Measurements from ENCODE around the gene TSPAN18.

The TSPAN18 gene

DNA sequence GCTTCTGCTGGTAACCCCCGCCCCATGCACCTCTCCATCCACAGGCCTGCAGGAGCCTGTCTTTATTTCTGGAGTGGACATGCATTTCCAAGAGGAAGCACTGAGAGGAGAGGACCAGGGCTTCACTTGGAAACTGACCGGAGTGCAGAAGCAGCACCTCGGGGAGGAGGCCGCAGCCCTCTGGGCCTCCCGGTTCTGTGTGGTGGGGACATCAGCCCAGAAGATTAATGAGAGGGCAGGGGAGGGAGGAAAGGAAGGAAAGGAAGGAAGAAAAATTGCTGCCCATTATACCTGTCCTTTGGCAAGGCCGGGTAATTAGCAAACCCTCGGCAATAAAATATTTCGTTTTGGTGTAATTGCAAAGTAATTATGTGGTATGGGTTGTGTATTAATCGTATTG is 126.9 kb downstream of the TSPAN18 start:
- H4K12ac ChIP-seq (ENCODE audit: low read depth, low read length) = no peak overlapping the region
- no peaks in the 10 kb centered on the region for H3K79me1 ChIP-seq (ENCODE audit: low read length)
- H2BK120ac ChIP-seq (ENCODE audit: insufficient read depth, low read length, poor library complexity) = no peak overlapping the region
- H2AK5ac ChIP-seq (ENCODE audit: low read length) = no peak overlapping the region
- no peak overlapping the region for H2BK12ac ChIP-seq (ENCODE audit: low read length)
- WGBS (ENCODE audit: extremely low coverage, insufficient coverage, insufficient read length) = 100% methylated on average over 1 of the region's 9 CpGs
- no peak overlapping the region for H3K14ac ChIP-seq (ENCODE audit: low read length)
- no peak overlapping the region for H3K4me3 ChIP-seq (ENCODE audit: low read depth, low read length)
- no peaks in the 10 kb centered on the region for H3K36me3 ChIP-seq (ENCODE audit: control insufficient read depth in 1 of 2, insufficient read depth in 2 of 2, low read length in 2 of 2)
- H4K8ac ChIP-seq (ENCODE audit: low read depth, low read length) = no peak overlapping the region
- H3K9me3 ChIP-seq (ENCODE audit: insufficient read depth, low read depth, low read length) = no peaks in the 10 kb centered on the region
- peaks cover 4 to 6% of the 10 kb centered on the region in 2 experiments for H3K4me1 ChIP-seq (ENCODE audit: control insufficient read depth in 1 of 2, insufficient read depth in 2 of 2, low read length in 2 of 2)
- H2BK5ac ChIP-seq (ENCODE audit: low read depth, low read length, poor library complexity) = no peak overlapping the region
- no peak overlapping the region for H3K18ac ChIP-seq (ENCODE audit: low read length)
- H3K4ac ChIP-seq (ENCODE audit: low read depth, low read length) = no peak overlapping the region
- H3K79me2 ChIP-seq (ENCODE audit: control insufficient read depth, insufficient read depth, low read length, poor library complexity) = no peaks in the 10 kb centered on the region
- H3K27ac ChIP-seq (ENCODE audit: low read depth, low read length) = no peak overlapping the region
- H2AFZ ChIP-seq (ENCODE audit: insufficient read depth, low read length, poor library complexity) = no peak overlapping the region
- no peak overlapping the region for H3K9ac ChIP-seq (ENCODE audit: low read length)
- H4K91ac ChIP-seq (ENCODE audit: low read depth, low read length) = no peak overlapping the region
- no peak overlapping the region for H3K4me2 ChIP-seq (ENCODE audit: low read length)
- no peak overlapping the region for H3K23ac ChIP-seq (ENCODE audit: low read length)
- DNase-seq = no peak
- no peaks in the 10 kb centered on the region for H3K27me3 ChIP-seq (ENCODE audit: insufficient read depth, low read length)

DNA sequence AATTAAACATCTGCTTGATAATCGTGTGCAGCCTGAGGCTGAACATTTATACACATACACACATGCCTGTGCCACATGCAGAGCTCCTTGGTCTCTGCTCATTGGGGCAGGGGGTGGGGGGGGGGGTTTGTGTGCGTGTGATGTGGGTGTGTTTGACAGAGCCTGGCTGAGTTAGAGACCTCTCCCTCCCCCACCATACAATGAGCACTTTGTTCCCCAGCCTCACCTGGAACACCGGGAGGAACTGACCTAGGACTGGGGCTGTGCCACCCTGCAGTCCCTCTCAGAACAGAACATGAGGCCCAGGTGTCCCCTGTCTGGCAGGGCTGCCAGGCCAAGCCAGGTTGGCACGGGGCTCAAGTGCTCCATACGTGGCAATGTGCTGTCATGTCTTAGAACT is 127.3 kb downstream of the TSPAN18 start:
- H4K12ac ChIP-seq (ENCODE audit: low read depth, low read length) = no peak overlapping the region
- no peak overlapping the region for H2BK120ac ChIP-seq (ENCODE audit: insufficient read depth, low read length, poor library complexity)
- H3K4me2 ChIP-seq (ENCODE audit: low read length) = no peak overlapping the region
- no peak overlapping the region for H3K14ac ChIP-seq (ENCODE audit: low read length)
- no peak overlapping the region for H2AK5ac ChIP-seq (ENCODE audit: low read length)
- H3K23ac ChIP-seq (ENCODE audit: low read length) = no peak overlapping the region
- no peaks in the 10 kb centered on the region for H3K36me3 ChIP-seq (ENCODE audit: control insufficient read depth in 1 of 2, insufficient read depth in 2 of 2, low read length in 2 of 2)
- no CpG with 5 or more reads among the region's 5 CpGs for WGBS (ENCODE audit: extremely low coverage, insufficient coverage, insufficient read length)
- H3K27me3 ChIP-seq (ENCODE audit: insufficient read depth, low read length) = no peaks in the 10 kb centered on the region
- H2BK5ac ChIP-seq (ENCODE audit: low read depth, low read length, poor library complexity) = no peak overlapping the region
- no peak overlapping the region for H2AFZ ChIP-seq (ENCODE audit: insufficient read depth, low read length, poor library complexity)
- no peak overlapping the region for H3K18ac ChIP-seq (ENCODE audit: low read length)
- peaks cover 4 to 6% of the 10 kb centered on the region in 2 experiments for H3K4me1 ChIP-seq (ENCODE audit: control insufficient read depth in 1 of 2, insufficient read depth in 2 of 2, low read length in 2 of 2)
- no peak overlapping the region for H3K27ac ChIP-seq (ENCODE audit: low read depth, low read length)
- H4K91ac ChIP-seq (ENCODE audit: low read depth, low read length) = no peak overlapping the region
- no peak overlapping the region for H3K4ac ChIP-seq (ENCODE audit: low read depth, low read length)
- no peak overlapping the region for H2BK12ac ChIP-seq (ENCODE audit: low read length)
- no peak overlapping the region for H3K9ac ChIP-seq (ENCODE audit: low read length)
- H4K8ac ChIP-seq (ENCODE audit: low read depth, low read length) = no peak overlapping the region
- no peak overlapping the region for H3K4me3 ChIP-seq (ENCODE audit: low read depth, low read length)
- no peaks in the 10 kb centered on the region for H3K9me3 ChIP-seq (ENCODE audit: insufficient read depth, low read depth, low read length)
- no peak for DNase-seq
- no peaks in the 10 kb centered on the region for H3K79me2 ChIP-seq (ENCODE audit: control insufficient read depth, insufficient read depth, low read length, poor library complexity)
- H3K79me1 ChIP-seq (ENCODE audit: low read length) = no peaks in the 10 kb centered on the region

DNA sequence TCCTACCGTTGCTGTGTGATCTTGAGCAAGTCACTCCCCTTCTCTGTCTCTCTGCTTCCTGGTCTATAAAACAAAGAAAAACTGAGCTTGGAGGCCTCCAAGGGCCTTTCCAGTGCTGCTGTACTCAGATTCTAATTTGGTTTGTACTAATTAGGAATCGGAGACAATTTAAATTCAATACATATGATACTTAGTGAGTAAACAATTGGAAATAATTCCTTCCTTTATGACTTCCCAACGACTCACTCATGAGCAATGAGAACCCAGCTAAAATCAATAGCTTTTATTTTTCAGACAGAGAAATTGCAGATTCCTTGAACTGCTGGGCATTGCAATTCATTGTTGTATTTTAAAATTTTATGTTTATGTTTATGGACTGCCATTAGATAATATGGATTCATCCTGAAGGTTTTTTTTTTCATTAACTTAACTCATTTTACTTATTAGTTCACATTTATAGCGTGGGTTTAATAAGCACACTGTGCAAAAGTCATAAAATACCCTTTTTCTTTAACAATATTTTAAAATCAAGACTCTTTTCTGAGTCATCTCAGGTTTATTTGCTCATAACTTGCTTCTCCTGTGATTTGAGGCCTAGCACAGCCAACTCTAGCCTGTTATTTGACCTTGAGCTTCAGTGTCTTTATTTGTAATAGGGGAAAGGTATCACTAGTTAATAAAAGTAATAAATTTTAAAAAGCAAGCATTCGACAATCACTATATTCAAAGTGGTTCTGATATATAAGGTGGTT is 128.2 kb downstream of the TSPAN18 start:
- H3K23ac ChIP-seq (ENCODE audit: low read length) = no peak overlapping the region
- no peak overlapping the region for H3K18ac ChIP-seq (ENCODE audit: low read length)
- H3K14ac ChIP-seq (ENCODE audit: low read length) = no peak overlapping the region
- no peak overlapping the region for H3K4ac ChIP-seq (ENCODE audit: low read depth, low read length)
- H3K79me2 ChIP-seq (ENCODE audit: control insufficient read depth, insufficient read depth, low read length, poor library complexity) = no peaks in the 10 kb centered on the region
- no peak overlapping the region for H3K4me2 ChIP-seq (ENCODE audit: low read length)
- no peak overlapping the region for H2AFZ ChIP-seq (ENCODE audit: insufficient read depth, low read length, poor library complexity)
- no CpG with 5 or more reads among the region's 5 CpGs for WGBS (ENCODE audit: extremely low coverage, insufficient coverage, insufficient read length)
- H2BK120ac ChIP-seq (ENCODE audit: insufficient read depth, low read length, poor library complexity) = no peak overlapping the region
- H3K27me3 ChIP-seq (ENCODE audit: insufficient read depth, low read length) = no peaks in the 10 kb centered on the region
- H4K12ac ChIP-seq (ENCODE audit: low read depth, low read length) = no peak overlapping the region
- H3K36me3 ChIP-seq (ENCODE audit: control insufficient read depth in 1 of 2, insufficient read depth in 2 of 2, low read length in 2 of 2) = no peaks in the 10 kb centered on the region
- H4K8ac ChIP-seq (ENCODE audit: low read depth, low read length) = no peak overlapping the region
- H3K9ac ChIP-seq (ENCODE audit: low read length) = no peak overlapping the region
- peaks cover 4 to 6% of the 10 kb centered on the region in 2 experiments for H3K4me1 ChIP-seq (ENCODE audit: control insufficient read depth in 1 of 2, insufficient read depth in 2 of 2, low read length in 2 of 2)
- H3K9me3 ChIP-seq (ENCODE audit: insufficient read depth, low read depth, low read length) = no peaks in the 10 kb centered on the region
- DNase-seq = no peak
- H3K4me3 ChIP-seq (ENCODE audit: low read depth, low read length) = no peak overlapping the region
- no peak overlapping the region for H2AK5ac ChIP-seq (ENCODE audit: low read length)
- no peaks in the 10 kb centered on the region for H3K79me1 ChIP-seq (ENCODE audit: low read length)
- H3K27ac ChIP-seq (ENCODE audit: low read depth, low read length) = no peak overlapping the region
- H2BK12ac ChIP-seq (ENCODE audit: low read length) = no peak overlapping the region
- H4K91ac ChIP-seq (ENCODE audit: low read depth, low read length) = no peak overlapping the region
- H2BK5ac ChIP-seq (ENCODE audit: low read depth, low read length, poor library complexity) = no peak overlapping the region

DNA sequence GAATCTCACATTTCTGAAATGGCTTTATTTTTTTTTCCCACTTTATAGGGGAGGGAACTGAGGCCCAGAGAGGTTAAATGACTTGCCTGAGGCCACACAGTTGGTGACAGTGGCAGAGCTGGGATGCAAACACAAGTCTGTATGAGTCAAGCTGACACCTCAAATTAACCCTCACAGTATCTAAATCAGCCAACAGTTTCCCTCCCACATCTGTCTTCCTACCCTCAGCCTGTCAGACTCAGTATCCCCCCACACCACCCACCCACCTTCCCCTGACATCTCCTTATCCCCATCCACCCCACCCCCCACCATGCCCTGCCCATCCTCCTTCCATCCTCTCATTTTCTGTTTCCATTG is 128.7 kb downstream of the TSPAN18 start:
- H2AK5ac ChIP-seq (ENCODE audit: low read length) = no peak overlapping the region
- no peaks in the 10 kb centered on the region for H3K36me3 ChIP-seq (ENCODE audit: control insufficient read depth in 1 of 2, insufficient read depth in 2 of 2, low read length in 2 of 2)
- no peak overlapping the region for H2AFZ ChIP-seq (ENCODE audit: insufficient read depth, low read length, poor library complexity)
- no peak overlapping the region for H3K14ac ChIP-seq (ENCODE audit: low read length)
- H2BK120ac ChIP-seq (ENCODE audit: insufficient read depth, low read length, poor library complexity) = no peak overlapping the region
- no peak overlapping the region for H3K4ac ChIP-seq (ENCODE audit: low read depth, low read length)
- no peak overlapping the region for H2BK5ac ChIP-seq (ENCODE audit: low read depth, low read length, poor library complexity)
- H3K18ac ChIP-seq (ENCODE audit: low read length) = no peak overlapping the region
- no peaks in the 10 kb centered on the region for H3K27me3 ChIP-seq (ENCODE audit: insufficient read depth, low read length)
- no peak overlapping the region for H3K27ac ChIP-seq (ENCODE audit: low read depth, low read length)
- H3K23ac ChIP-seq (ENCODE audit: low read length) = no peak overlapping the region
- H3K79me1 ChIP-seq (ENCODE audit: low read length) = no peaks in the 10 kb centered on the region
- peaks cover 4 to 6% of the 10 kb centered on the region in 2 experiments for H3K4me1 ChIP-seq (ENCODE audit: control insufficient read depth in 1 of 2, insufficient read depth in 2 of 2, low read length in 2 of 2)
- H4K91ac ChIP-seq (ENCODE audit: low read depth, low read length) = no peak overlapping the region
- H3K9ac ChIP-seq (ENCODE audit: low read length) = no peak overlapping the region
- no peak overlapping the region for H3K4me2 ChIP-seq (ENCODE audit: low read length)
- no peak for DNase-seq
- no peaks in the 10 kb centered on the region for H3K79me2 ChIP-seq (ENCODE audit: control insufficient read depth, insufficient read depth, low read length, poor library complexity)
- no peak overlapping the region for H3K4me3 ChIP-seq (ENCODE audit: low read depth, low read length)
- no peak overlapping the region for H4K8ac ChIP-seq (ENCODE audit: low read depth, low read length)
- no peak overlapping the region for H4K12ac ChIP-seq (ENCODE audit: low read depth, low read length)
- no peak overlapping the region for H2BK12ac ChIP-seq (ENCODE audit: low read length)
- H3K9me3 ChIP-seq (ENCODE audit: insufficient read depth, low read depth, low read length) = no peaks in the 10 kb centered on the region
